HEK293 (cell line): ENCODE measurements around the gene NELFB.
A peak's percentile ranks its signal among the peaks of the same experiment; 100 is the strongest.

Experiments
- CTCF ChIA-PET: fragments of 350-600 bp; formaldehyde crosslinking; extraction: SDS; loops from one replicate; lab custom pipeline; 2021; ENCODE audit warnings: antibody characterized with exemption; lab: Yijun Ruan, JAX
- POLR2A ChIA-PET: fragments of 300-600 bp; formaldehyde crosslinking; extraction: SDS; loops from one replicate; lab custom pipeline; 2020; ENCODE audit warnings: antibody characterized with exemption, inconsistent platforms; lab: Yijun Ruan, JAX
- H3K27ac ChIP-seq: fragments of 200-500 bp; sonication (Bioruptor generic); 2 replicates; pipeline ENCODE4 v1.5.1; 2014; ENCODE audit warnings: low read depth, low read length, control low read depth, inconsistent platforms; ENCODE audit errors: extremely low read depth
- H3K36me3 ChIP-seq, 2 experiments: fragments of 200-500 bp in 1 of 2; sonication (Bioruptor generic) in 1 of 2; 1 replicate in 1 of 2; 2 replicates in 1 of 2; pipeline ENCODE4 v1.5.1; 2014 to 2017; ENCODE audit warnings: inconsistent platforms in 2 of 2, low read length in 2 of 2; ENCODE audit not compliant: control insufficient read depth in 2 of 2, insufficient read depth in 1 of 2
- H3K4me1 ChIP-seq: fragments of 200-500 bp; sonication (Bioruptor generic); 2 replicates; pipeline ENCODE4 v1.5.1; 2014; ENCODE audit warnings: mild to moderate bottlenecking, low read length, inconsistent platforms; ENCODE audit not compliant: control insufficient read depth, insufficient read depth
- H3K4me3 ChIP-seq: 2 replicates; pipeline ENCODE4 v1.5.1; 2011; ENCODE audit warnings: low read depth, mild to moderate bottlenecking, control low read depth, low read length, moderate library complexity
- H3K9me3 ChIP-seq: fragments of 200-500 bp; sonication (Bioruptor generic); 2 replicates; pipeline ENCODE4 v1.5.1; 2014; ENCODE audit warnings: low read depth, low read length, inconsistent platforms; ENCODE audit not compliant: control insufficient read depth, insufficient read depth
- BCL11B ChIP-seq: fragments of 450-650 bp; formaldehyde crosslinking; IDR thresholded peaks from 2 replicates; pipeline ENCODE4 v1.5.1; 2016; ENCODE audit warnings: low read depth, missing biosample characterization, missing genetic modification characterization
- HOXA7 ChIP-seq: sonication (generic); formaldehyde crosslinking; IDR thresholded peaks from 2 replicates; pipeline ENCODE4 v1.8.1; 2022; ENCODE audit warnings: missing genetic modification reagents, borderline replicate concordance
- KLF9 ChIP-seq: fragments of 450-650 bp; formaldehyde crosslinking; IDR thresholded peaks from 2 replicates; pipeline ENCODE4 v1.5.1; 2016; ENCODE audit warnings: missing biosample characterization, missing genetic modification characterization, low read depth
- TRIM28 ChIP-seq: IDR thresholded peaks from 2 replicates; pipeline ENCODE4 v1.6.1; 2011; ENCODE audit warnings: low read length, control low read depth, borderline replicate concordance
- WT1 ChIP-seq: fragments of 450-650 bp; formaldehyde crosslinking; IDR thresholded peaks from 2 replicates; pipeline ENCODE4 v1.5.1; 2016; ENCODE audit warnings: missing biosample characterization, missing genetic modification characterization
- YY1 ChIP-seq: fragments of 450-650 bp; formaldehyde crosslinking; IDR thresholded peaks from 2 replicates; pipeline ENCODE4 v1.5.1; 2018; ENCODE audit warnings: missing biosample characterization, missing genetic modification characterization
- ZBTB48 ChIP-seq: fragments of 450-650 bp; formaldehyde crosslinking; IDR thresholded peaks from 2 replicates; pipeline ENCODE4 v1.5.1; 2016; ENCODE audit warnings: missing biosample characterization, missing genetic modification characterization
- ZFP69B ChIP-seq: fragments of 450-650 bp; formaldehyde crosslinking; IDR thresholded peaks from 2 replicates; pipeline ENCODE4 v1.5.1; 2016; ENCODE audit warnings: missing biosample characterization, missing genetic modification characterization
- ZNF16 ChIP-seq: fragments of 450-650 bp; formaldehyde crosslinking; IDR thresholded peaks from 2 replicates; pipeline ENCODE4 v1.5.1; 2016; ENCODE audit warnings: low read depth, missing biosample characterization, missing genetic modification characterization
- ZNF19 ChIP-seq: fragments of 450-650 bp; formaldehyde crosslinking; IDR thresholded peaks from 2 replicates; pipeline ENCODE4; 2016; ENCODE audit warnings: missing biosample characterization, missing genetic modification characterization, low read depth
- ZNF350 ChIP-seq: fragments of 450-650 bp; formaldehyde crosslinking; IDR thresholded peaks from 2 replicates; pipeline ENCODE4 v1.5.0; 2017; ENCODE audit warnings: missing biosample characterization, mild to moderate bottlenecking, missing genetic modification characterization
- ZNF423 ChIP-seq: fragments of 450-650 bp; formaldehyde crosslinking; IDR thresholded peaks from 2 replicates; pipeline ENCODE4 v1.5.1; 2016; ENCODE audit warnings: missing biosample characterization, missing genetic modification characterization
- ZNF529 ChIP-seq: fragments of 450-650 bp; formaldehyde crosslinking; IDR thresholded peaks from 2 replicates; pipeline ENCODE4 v1.5.1; 2017; ENCODE audit warnings: missing genetic modification characterization, missing biosample characterization; ENCODE audit not compliant: insufficient replicate concordance
- ZNF580 ChIP-seq: fragments of 450-650 bp; formaldehyde crosslinking; IDR thresholded peaks from 2 replicates; pipeline ENCODE4 v1.5.1; 2016; ENCODE audit warnings: missing biosample characterization, missing genetic modification characterization
- ZNF623 ChIP-seq: fragments of 450-650 bp; formaldehyde crosslinking; IDR thresholded peaks from 2 replicates; pipeline ENCODE4 v1.5.1; 2016; ENCODE audit warnings: missing biosample characterization, missing genetic modification characterization
- ZNF707 ChIP-seq: fragments of 450-650 bp; formaldehyde crosslinking; IDR thresholded peaks from 2 replicates; pipeline ENCODE4 v1.5.1; 2016; ENCODE audit warnings: missing biosample characterization, missing genetic modification characterization
- ZNF785 ChIP-seq: fragments of 450-650 bp; formaldehyde crosslinking; IDR thresholded peaks from 2 replicates; pipeline ENCODE4 v1.5.1; 2016; ENCODE audit warnings: missing biosample characterization, missing genetic modification characterization
- ZSCAN4 ChIP-seq: fragments of 450-650 bp; formaldehyde crosslinking; IDR thresholded peaks from 2 replicates; pipeline ENCODE4 v1.5.1; 2017; ENCODE audit warnings: missing biosample characterization, missing genetic modification characterization
- ZXDB ChIP-seq: fragments of 450-650 bp; formaldehyde crosslinking; IDR thresholded peaks from 2 replicates; pipeline ENCODE4 v1.5.1; 2016; ENCODE audit warnings: missing biosample characterization, missing genetic modification characterization
- TF ChIP-seq, protein P1 (sequence below): fragments of 450-650 bp; formaldehyde crosslinking; IDR thresholded peaks from 2 replicates; pipeline ENCODE4 v1.5.1; 2016; ENCODE audit warnings: missing biosample characterization, missing genetic modification characterization, borderline replicate concordance
- TF ChIP-seq, protein P2 (sequence below): fragments of 450-650 bp; formaldehyde crosslinking; IDR thresholded peaks from 2 replicates; pipeline ENCODE4 v1.5.0; 2017; ENCODE audit warnings: missing biosample characterization, missing genetic modification characterization, borderline replicate concordance
- TF ChIP-seq, protein P3 (sequence below): fragments of 450-650 bp; formaldehyde crosslinking; IDR thresholded peaks from 2 replicates; pipeline ENCODE4 v1.5.1; 2016; ENCODE audit warnings: missing biosample characterization, missing genetic modification characterization

The NELFB gene

GRCh38 chr9:137242269-137243203, 12.6 kb upstream of the NELFB start:
- ChIA-PET POLR2A (interaction anchor here (0.6 to 11.5 kb wide), 17 partner anchors 8 to 309 kb away, joined by 3 to 336 read pairs (median 4); partner anchors contain the start of genes CYSRT1, MAN1B1, MRPL41 and NELFB), CTCF (interaction anchor here (0.8 to 1.3 kb wide), 2 partner anchors 12 to 213 kb away, joined by 5 to 13 read pairs; partner anchors contain the start of gene NELFB)
- peaks cover 0 to 32% of the 10 kb centered on the region in 2 experiments; a peak in 1 of 3 replicates for H3K36me3 ChIP-seq
- H3K4me3 ChIP-seq = peak overlapping the region; percentile 83
- 0 out of 2 replicates have a peak, but pooled peaks cover 3% of the 10 kb centered on the region for H3K4me1 ChIP-seq
- no peaks in the 10 kb centered on the region for H3K9me3 ChIP-seq
- peak overlapping the region; percentile 89 for H3K27ac ChIP-seq
- TF ChIP-seq, protein P1, sequence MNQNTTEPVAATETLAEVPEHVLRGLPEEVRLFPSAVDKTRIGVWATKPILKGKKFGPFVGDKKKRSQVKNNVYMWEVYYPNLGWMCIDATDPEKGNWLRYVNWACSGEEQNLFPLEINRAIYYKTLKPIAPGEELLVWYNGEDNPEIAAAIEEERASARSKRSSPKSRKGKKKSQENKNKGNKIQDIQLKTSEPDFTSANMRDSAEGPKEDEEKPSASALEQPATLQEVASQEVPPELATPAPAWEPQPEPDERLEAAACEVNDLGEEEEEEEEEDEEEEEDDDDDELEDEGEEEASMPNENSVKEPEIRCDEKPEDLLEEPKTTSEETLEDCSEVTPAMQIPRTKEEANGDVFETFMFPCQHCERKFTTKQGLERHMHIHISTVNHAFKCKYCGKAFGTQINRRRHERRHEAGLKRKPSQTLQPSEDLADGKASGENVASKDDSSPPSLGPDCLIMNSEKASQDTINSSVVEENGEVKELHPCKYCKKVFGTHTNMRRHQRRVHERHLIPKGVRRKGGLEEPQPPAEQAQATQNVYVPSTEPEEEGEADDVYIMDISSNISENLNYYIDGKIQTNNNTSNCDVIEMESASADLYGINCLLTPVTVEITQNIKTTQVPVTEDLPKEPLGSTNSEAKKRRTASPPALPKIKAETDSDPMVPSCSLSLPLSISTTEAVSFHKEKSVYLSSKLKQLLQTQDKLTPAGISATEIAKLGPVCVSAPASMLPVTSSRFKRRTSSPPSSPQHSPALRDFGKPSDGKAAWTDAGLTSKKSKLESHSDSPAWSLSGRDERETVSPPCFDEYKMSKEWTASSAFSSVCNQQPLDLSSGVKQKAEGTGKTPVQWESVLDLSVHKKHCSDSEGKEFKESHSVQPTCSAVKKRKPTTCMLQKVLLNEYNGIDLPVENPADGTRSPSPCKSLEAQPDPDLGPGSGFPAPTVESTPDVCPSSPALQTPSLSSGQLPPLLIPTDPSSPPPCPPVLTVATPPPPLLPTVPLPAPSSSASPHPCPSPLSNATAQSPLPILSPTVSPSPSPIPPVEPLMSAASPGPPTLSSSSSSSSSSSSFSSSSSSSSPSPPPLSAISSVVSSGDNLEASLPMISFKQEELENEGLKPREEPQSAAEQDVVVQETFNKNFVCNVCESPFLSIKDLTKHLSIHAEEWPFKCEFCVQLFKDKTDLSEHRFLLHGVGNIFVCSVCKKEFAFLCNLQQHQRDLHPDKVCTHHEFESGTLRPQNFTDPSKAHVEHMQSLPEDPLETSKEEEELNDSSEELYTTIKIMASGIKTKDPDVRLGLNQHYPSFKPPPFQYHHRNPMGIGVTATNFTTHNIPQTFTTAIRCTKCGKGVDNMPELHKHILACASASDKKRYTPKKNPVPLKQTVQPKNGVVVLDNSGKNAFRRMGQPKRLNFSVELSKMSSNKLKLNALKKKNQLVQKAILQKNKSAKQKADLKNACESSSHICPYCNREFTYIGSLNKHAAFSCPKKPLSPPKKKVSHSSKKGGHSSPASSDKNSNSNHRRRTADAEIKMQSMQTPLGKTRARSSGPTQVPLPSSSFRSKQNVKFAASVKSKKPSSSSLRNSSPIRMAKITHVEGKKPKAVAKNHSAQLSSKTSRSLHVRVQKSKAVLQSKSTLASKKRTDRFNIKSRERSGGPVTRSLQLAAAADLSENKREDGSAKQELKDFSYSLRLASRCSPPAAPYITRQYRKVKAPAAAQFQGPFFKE (tag by site-specific recombination) = 0 out of 2 replicates have a peak, but pooled peaks have one; percentile 23
- TF ChIP-seq TRIM28 = no peak
- TF ChIP-seq ZBTB48 = no peak
- TF ChIP-seq, protein P2, sequence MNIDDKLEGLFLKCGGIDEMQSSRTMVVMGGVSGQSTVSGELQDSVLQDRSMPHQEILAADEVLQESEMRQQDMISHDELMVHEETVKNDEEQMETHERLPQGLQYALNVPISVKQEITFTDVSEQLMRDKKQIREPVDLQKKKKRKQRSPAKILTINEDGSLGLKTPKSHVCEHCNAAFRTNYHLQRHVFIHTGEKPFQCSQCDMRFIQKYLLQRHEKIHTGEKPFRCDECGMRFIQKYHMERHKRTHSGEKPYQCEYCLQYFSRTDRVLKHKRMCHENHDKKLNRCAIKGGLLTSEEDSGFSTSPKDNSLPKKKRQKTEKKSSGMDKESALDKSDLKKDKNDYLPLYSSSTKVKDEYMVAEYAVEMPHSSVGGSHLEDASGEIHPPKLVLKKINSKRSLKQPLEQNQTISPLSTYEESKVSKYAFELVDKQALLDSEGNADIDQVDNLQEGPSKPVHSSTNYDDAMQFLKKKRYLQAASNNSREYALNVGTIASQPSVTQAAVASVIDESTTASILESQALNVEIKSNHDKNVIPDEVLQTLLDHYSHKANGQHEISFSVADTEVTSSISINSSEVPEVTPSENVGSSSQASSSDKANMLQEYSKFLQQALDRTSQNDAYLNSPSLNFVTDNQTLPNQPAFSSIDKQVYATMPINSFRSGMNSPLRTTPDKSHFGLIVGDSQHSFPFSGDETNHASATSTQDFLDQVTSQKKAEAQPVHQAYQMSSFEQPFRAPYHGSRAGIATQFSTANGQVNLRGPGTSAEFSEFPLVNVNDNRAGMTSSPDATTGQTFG (tag by site-specific recombination) = no peak
- no peak for TF ChIP-seq ZNF19 (tag by site-specific recombination)
- no peak for TF ChIP-seq ZFP69B (tag by site-specific recombination)
- no peak for TF ChIP-seq ZNF16
- TF ChIP-seq ZNF580 (tag by site-specific recombination) = no peak
- no peak for TF ChIP-seq ZSCAN4 (tag by site-specific recombination)
- 0 out of 2 replicates have a peak, but pooled peaks have one; percentile 4 for TF ChIP-seq ZXDB (tag by site-specific recombination)
- TF ChIP-seq, protein P3, sequence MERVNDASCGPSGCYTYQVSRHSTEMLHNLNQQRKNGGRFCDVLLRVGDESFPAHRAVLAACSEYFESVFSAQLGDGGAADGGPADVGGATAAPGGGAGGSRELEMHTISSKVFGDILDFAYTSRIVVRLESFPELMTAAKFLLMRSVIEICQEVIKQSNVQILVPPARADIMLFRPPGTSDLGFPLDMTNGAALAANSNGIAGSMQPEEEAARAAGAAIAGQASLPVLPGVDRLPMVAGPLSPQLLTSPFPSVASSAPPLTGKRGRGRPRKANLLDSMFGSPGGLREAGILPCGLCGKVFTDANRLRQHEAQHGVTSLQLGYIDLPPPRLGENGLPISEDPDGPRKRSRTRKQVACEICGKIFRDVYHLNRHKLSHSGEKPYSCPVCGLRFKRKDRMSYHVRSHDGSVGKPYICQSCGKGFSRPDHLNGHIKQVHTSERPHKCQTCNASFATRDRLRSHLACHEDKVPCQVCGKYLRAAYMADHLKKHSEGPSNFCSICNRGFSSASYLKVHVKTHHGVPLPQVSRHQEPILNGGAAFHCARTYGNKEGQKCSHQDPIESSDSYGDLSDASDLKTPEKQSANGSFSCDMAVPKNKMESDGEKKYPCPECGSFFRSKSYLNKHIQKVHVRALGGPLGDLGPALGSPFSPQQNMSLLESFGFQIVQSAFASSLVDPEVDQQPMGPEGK (tag by site-specific recombination) = peak; percentile 2; the same call in 1 of the 2 replicates
- no peak for TF ChIP-seq ZNF529
- no peak for TF ChIP-seq ZNF350 (tag by site-specific recombination)
- no peak for TF ChIP-seq ZNF785 (tag by site-specific recombination)
- TF ChIP-seq KLF9 = peak; percentile 68
- no peak for TF ChIP-seq ZNF423 (tag by site-specific recombination)
- no peak for TF ChIP-seq HOXA7 (CRISPR knock-in tag)
- 0 out of 2 replicates have a peak, but pooled peaks have one; percentile 19 for TF ChIP-seq YY1
- no peak for TF ChIP-seq WT1 (tag by site-specific recombination)
- no peak for TF ChIP-seq BCL11B
- TF ChIP-seq ZNF623 (tag by site-specific recombination) = no peak
- TF ChIP-seq ZNF707 (tag by site-specific recombination) = peak; percentile 77; the same call in 1 of the 2 replicates
